SK-N-SH treated with all-trans-retinoic acid at 6 μM for 48 hours (cell line): Measurements from ENCODE around the gene NPAS1.

ENCODE experiments used
- ATAC-seq: fragments of 200-7000 bp; cut with Tn5 transposase; 3 replicates; pipeline ENCODE4 v1.9.1; 2020; ENCODE audit warnings: mild to moderate bottlenecking, moderate library complexity
- BACH2 ChIP-seq: fragments of 250-450 bp; sonication (Bioruptor Pico); IDR thresholded peaks from 2 replicates; pipeline ENCODE4 v1.9.0; 2021; ENCODE audit warnings: mild to moderate bottlenecking, borderline replicate concordance
- CREB5 ChIP-seq: fragments of 250-450 bp; sonication (Bioruptor Pico); IDR thresholded peaks from 2 replicates; pipeline ENCODE4 v1.5.1; 2020; ENCODE audit warnings: low read depth, mild to moderate bottlenecking, moderate library complexity
- CSDC2 ChIP-seq: fragments of 250-450 bp; sonication (Bioruptor Pico); IDR thresholded peaks from 2 replicates; pipeline ENCODE4 v1.5.0; 2020; ENCODE audit warnings: mild to moderate bottlenecking, moderate library complexity
- CSRNP3 ChIP-seq: fragments of 250-450 bp; sonication (Bioruptor Pico); IDR thresholded peaks from 2 replicates; pipeline ENCODE4 v1.5.1; 2021; ENCODE audit warnings: mild to moderate bottlenecking, moderate library complexity
- GLIS3 ChIP-seq: fragments of 250-450 bp; sonication (Bioruptor Pico); IDR thresholded peaks from 2 replicates; pipeline ENCODE4 v1.5.0; 2020; ENCODE audit warnings: mild to moderate bottlenecking, moderate library complexity
- ISL1 ChIP-seq: fragments of 250-450 bp; sonication (Bioruptor Pico); IDR thresholded peaks from 2 replicates; pipeline ENCODE4 v2.1.2; 2022; ENCODE audit warnings: mild to moderate bottlenecking, moderate library complexity
- OSR1 ChIP-seq: fragments of 250-450 bp; sonication (Bioruptor Pico); IDR thresholded peaks from 2 replicates; pipeline ENCODE4 v1.8.0; 2022; ENCODE audit warnings: moderate library complexity, mild to moderate bottlenecking, inconsistent platforms
- PATZ1 ChIP-seq: fragments of 250-450 bp; sonication (Bioruptor Pico); IDR thresholded peaks from 2 replicates; pipeline ENCODE4 v1.8.0; 2020; ENCODE audit warnings: mild to moderate bottlenecking, moderate library complexity, borderline replicate concordance
- POU6F1 ChIP-seq: fragments of 250-450 bp; sonication (Bioruptor Pico); IDR thresholded peaks from 2 replicates; pipeline ENCODE4 v1.8.0; 2021; ENCODE audit warnings: low read depth, mild to moderate bottlenecking, moderate library complexity, borderline replicate concordance
- PPARA ChIP-seq: fragments of 250-450 bp; sonication (Bioruptor Pico); IDR thresholded peaks from 2 replicates; pipeline ENCODE4 v1.5.0; 2020; ENCODE audit warnings: mild to moderate bottlenecking, borderline replicate concordance
- RARB ChIP-seq: fragments of 250-450 bp; sonication (Bioruptor Pico); IDR thresholded peaks from 2 replicates; pipeline ENCODE4 v1.8.0; 2021; ENCODE audit warnings: mild to moderate bottlenecking, moderate library complexity
- SNAI2 ChIP-seq: fragments of 250-450 bp; sonication (Bioruptor Pico); IDR thresholded peaks from 2 replicates; pipeline ENCODE4 v1.5.0; 2020; ENCODE audit warnings: mild to moderate bottlenecking, moderate library complexity
- TCF4 ChIP-seq: fragments of 250-450 bp; sonication (Bioruptor Pico); IDR thresholded peaks from 2 replicates; pipeline ENCODE4 v1.8.0; 2021; ENCODE audit warnings: mild to moderate bottlenecking, moderate library complexity, borderline replicate concordance
- TOX ChIP-seq: fragments of 250-450 bp; sonication (Bioruptor Pico); IDR thresholded peaks from 2 replicates; pipeline ENCODE4 v1.8.0; 2021; ENCODE audit warnings: mild to moderate bottlenecking, moderate library complexity, borderline replicate concordance
- TSHZ2 ChIP-seq: fragments of 250-450 bp; sonication (Bioruptor Pico); IDR thresholded peaks from 2 replicates; pipeline ENCODE4 v1.5.0; 2020; ENCODE audit warnings: mild to moderate bottlenecking, moderate library complexity
- ZFP3 ChIP-seq: fragments of 250-450 bp; sonication (Bioruptor Pico); IDR thresholded peaks from 2 replicates; pipeline ENCODE4 v1.5.0; 2020; ENCODE audit warnings: mild to moderate bottlenecking, moderate library complexity
- ZFP30 ChIP-seq: fragments of 450-650 bp; formaldehyde crosslinking; IDR thresholded peaks from 2 replicates; pipeline ENCODE4 v1.5.0; 2022; ENCODE audit warnings: mild to moderate bottlenecking, moderate library complexity
- ZNF565 ChIP-seq: fragments of 450-650 bp; formaldehyde crosslinking; conservative IDR thresholded peaks from 2 replicates; pipeline ENCODE4 v1.5.0; 2020; ENCODE audit warnings: low read depth, mild to moderate bottlenecking, moderate library complexity
- ZNF70 ChIP-seq: fragments of 450-650 bp; formaldehyde crosslinking; IDR thresholded peaks from 2 replicates; pipeline ENCODE4 v1.5.0; 2020; ENCODE audit warnings: mild to moderate bottlenecking, moderate library complexity

NPAS1 gene

GRCh38 chr19:47020132-47020805 lies 632 bp downstream of the NPAS1 start:
- ATAC-seq = no peak
- TF ChIP-seq ZFP3 (CRISPR knock-in tag) (no peak), CSDC2 (CRISPR knock-in tag) (no peak), ISL1 (no peak), TSHZ2 (no peak), OSR1 (CRISPR knock-in tag) (no peak), POU6F1 (CRISPR knock-in tag) (no peak), RARB (CRISPR knock-in tag) (no peak), ZNF70 (CRISPR knock-in tag) (no peak)

- peak; percentile 9 for ATAC-seq
- TF ChIP-seq CSRNP3 (no peak), SNAI2 (CRISPR knock-in tag) (no peak)
- TF ChIP-seq, all 23 proteins: peak for 0
Measured at GRCh38 chr19:47020992-47021496, 1.4 kb downstream of the NPAS1 start.

GRCh38 chr19:47021536-47022139 lies 2.0 kb downstream of the NPAS1 start:
- TF ChIP-seq POU6F1 (CRISPR knock-in tag) (no peak), BACH2 (no peak)
- ATAC-seq = peak; percentile 37

GRCh38 chr19:47022140-47022536 lies 2.5 kb downstream of the NPAS1 start:
- no peak for TF ChIP-seq CSDC2 (CRISPR knock-in tag)
- no peak for TF ChIP-seq TOX
- no peak for TF ChIP-seq GLIS3 (CRISPR knock-in tag)
- TF ChIP-seq TCF4 (CRISPR knock-in tag) = no peak
- TF ChIP-seq PATZ1 (CRISPR knock-in tag) = no peak
- TF ChIP-seq PPARA (CRISPR knock-in tag) = no peak
- no peak for TF ChIP-seq OSR1 (CRISPR knock-in tag)
- no peak for TF ChIP-seq ZNF70 (CRISPR knock-in tag)
- no peak for TF ChIP-seq ISL1
- no peak for TF ChIP-seq CREB5
- TF ChIP-seq SNAI2 (CRISPR knock-in tag) = no peak
- TF ChIP-seq ZFP30 (CRISPR knock-in tag) = no peak
- TF ChIP-seq ZFP3 (CRISPR knock-in tag) = no peak
- no peak for TF ChIP-seq CSRNP3
- no peak for TF ChIP-seq ZNF565 (CRISPR knock-in tag)
- no peak for TF ChIP-seq BACH2
- TF ChIP-seq, all 23 proteins: peak for 0
- ATAC-seq = no peak; the same call in 2 of the 3 replicates
